HCT116 (cell line): ENCODE measurements around the gene CAMK2D. TPM values are rescaled to one million over a fixed set of nuclear protein-coding genes. Genes with fewer than 3 reads are reported as not detected.

ENCODE experiments used
- ATAC-seq: fragments of 200-7000 bp; cut with Tn5 transposase; 2 replicates; pipeline ENCODE4 v1.9.1; 2020; ENCODE audit warnings: mild to moderate bottlenecking, moderate library complexity
- BruUV-seq: library from RNA; stranded (reverse); fragments of 400-500 nt; replicated peaks from 2 replicates; lab custom pipeline; 2021; lab: Mats Ljungman, UMichigan
- CTCF ChIA-PET: fragments of 300-600 bp; sonication (Branson Sonifier 250); formaldehyde crosslinking; loops from one replicate; lab custom pipeline; 2021; ENCODE audit warnings: antibody characterized with exemption; lab: Charles Lee
- POLR2A ChIA-PET: fragments of 300-600, 350-600 bp; sonication (Branson Sonifier 250); formaldehyde crosslinking; loops from one replicate; lab custom pipeline; 2021; ENCODE audit warnings: antibody characterized with exemption; lab: Charles Lee
- RAD21 ChIA-PET, 2 experiments: fragments of 300-600 bp; sonication (Branson Sonifier 250); formaldehyde crosslinking; loops; one replicate each; lab custom pipeline; 2023; ENCODE audit warnings: low total read pairs in 2 of 2; ENCODE audit not compliant: uncharacterized antibody in 2 of 2, unreplicated experiment in 2 of 2, low non-redundant PET in 1 of 2; lab: Charles Lee
- DNase-seq: peaks from one replicate; pipeline ENCODE4 v3.0.0-alpha.2; 2010; ENCODE audit warnings: low read depth, low spot score
- H2AFZ ChIP-seq: fragments of 200-600 bp; shearing (Covaris generic), sonication (generic); 2 replicates; pipeline ENCODE4 v1.6.1; 2017; ENCODE audit warnings: low read depth, mixed run types, mixed read lengths, antibody characterized with exemption, low read length; ENCODE audit not compliant: poor library complexity, severe bottlenecking
- H3K27ac ChIP-seq: 2 replicates; pipeline ENCODE4 v1.5.1; 2012; ENCODE audit warnings: low read depth, low read length
- H3K27me3 ChIP-seq: fragments of 200-600 bp; sonication (generic); 2 replicates; pipeline ENCODE4 v1.6.1; 2016; ENCODE audit warnings: mixed run types, low read length, mixed read lengths; ENCODE audit not compliant: insufficient read depth
- H3K36me3 ChIP-seq, 2 experiments: fragments of 200-500 bp in 1 of 2; fragments of 200-600 bp in 1 of 2; sonication (Bioruptor generic) in 1 of 2; sonication (generic) in 1 of 2; 2 replicates each; pipeline versions ENCODE4 v1.5.1 to v1.6.1; 2014 to 2016; ENCODE audit warnings: low read length in 2 of 2, inconsistent platforms in 1 of 2, mixed read lengths in 1 of 2, mixed run types in 1 of 2; ENCODE audit not compliant: insufficient read depth in 2 of 2, control insufficient read depth in 1 of 2
- H3K4me1 ChIP-seq, 2 experiments: fragments of 200-600 bp in 1 of 2; sonication (generic) in 1 of 2; 2 replicates each; pipeline versions ENCODE4 v1.5.1 to v1.6.1; 2012 to 2017; ENCODE audit warnings: low read length in 2 of 2, inconsistent platforms in 1 of 2, mild to moderate bottlenecking in 1 of 2, mixed read lengths in 1 of 2, mixed run types in 1 of 2, moderate library complexity in 1 of 2; ENCODE audit not compliant: insufficient read depth in 2 of 2, control insufficient read depth in 1 of 2
- H3K4me2 ChIP-seq: fragments of 200-600 bp; sonication (generic); 2 replicates; pipeline ENCODE4 v1.6.1; 2017; ENCODE audit warnings: mixed run types, low read length, mixed read lengths
- H3K4me3 ChIP-seq, 2 experiments: fragments of 200-600 bp in 1 of 2; sonication (generic) in 1 of 2; replicated peaks in 1 of 2; 2 replicates each; pipeline ENCODE4 v1.5.1; 2011 to 2016; ENCODE audit warnings: low read length in 2 of 2, control low read depth in 1 of 2, low read depth in 1 of 2, mild to moderate bottlenecking in 1 of 2, mixed read lengths in 1 of 2, mixed run types in 1 of 2
- H3K79me2 ChIP-seq: fragments of 200-600 bp; sonication (generic); 2 replicates; pipeline ENCODE4 v1.6.1; 2017; ENCODE audit warnings: mild to moderate bottlenecking, mixed run types, low read length, moderate library complexity, mixed read lengths; ENCODE audit not compliant: insufficient read depth
- H3K9ac ChIP-seq: fragments of 200-600 bp; sonication (generic); 2 replicates; pipeline ENCODE4 v1.6.1; 2016; ENCODE audit warnings: low read length, mixed read lengths
- H3K9me2 ChIP-seq: fragments of 200-600 bp; sonication (generic), shearing (Covaris generic); 2 replicates; pipeline ENCODE4 v1.6.1; 2017; ENCODE audit warnings: mixed run types, mild to moderate bottlenecking, moderate library complexity; ENCODE audit not compliant: insufficient read depth
- H3K9me3 ChIP-seq, 2 experiments: fragments of 200-500 bp in 1 of 2; fragments of 200-600 bp in 1 of 2; sonication (Bioruptor generic) in 1 of 2; sonication (generic) in 1 of 2; 2 replicates each; pipeline ENCODE4 v1.6.1; 2014 to 2017; ENCODE audit warnings: low read length in 2 of 2, mixed read lengths in 2 of 2, inconsistent platforms in 1 of 2, low read depth in 1 of 2, mild to moderate bottlenecking in 1 of 2, mixed run types in 1 of 2, moderate library complexity in 1 of 2; ENCODE audit not compliant: control insufficient read depth in 1 of 2, insufficient read depth in 1 of 2
- H4K20me1 ChIP-seq: fragments of 200-600 bp; sonication (generic), shearing (Covaris generic); 2 replicates; pipeline ENCODE4 v1.6.1; 2017; ENCODE audit warnings: mixed run types, mild to moderate bottlenecking, moderate library complexity; ENCODE audit not compliant: insufficient read depth
- CEBPB ChIP-seq: IDR thresholded peaks from 2 replicates; pipeline ENCODE4 v1.6.1; 2012; ENCODE audit warnings: low read depth
- EGR1 ChIP-seq: IDR thresholded peaks from 2 replicates; pipeline ENCODE4 v1.6.1; 2012; ENCODE audit warnings: low read depth
- ELF1 ChIP-seq: IDR thresholded peaks from 2 replicates; pipeline ENCODE4 v1.6.1; 2012; ENCODE audit warnings: low read depth, borderline replicate concordance
- JUND ChIP-seq: IDR thresholded peaks from 2 replicates; pipeline ENCODE4 v1.6.1; 2012
- POLR2A ChIP-seq: IDR thresholded peaks from 2 replicates; pipeline ENCODE4 v1.7.0; 2011; ENCODE audit warnings: borderline replicate concordance; ENCODE audit not compliant: insufficient read depth, insufficient read length; ENCODE audit errors: extremely low read depth
- POLR2AphosphoS5 ChIP-seq: IDR thresholded peaks from 2 replicates; pipeline ENCODE4 v1.6.1; 2011; ENCODE audit warnings: mild to moderate bottlenecking, low read depth, low read length, moderate library complexity
- RAD21 ChIP-seq: IDR thresholded peaks from 2 replicates; pipeline ENCODE4 v1.6.1; 2012; ENCODE audit warnings: low read depth, mild to moderate bottlenecking
- SIN3A ChIP-seq: IDR thresholded peaks from 2 replicates; pipeline ENCODE4 v1.6.1; 2012; ENCODE audit warnings: low read depth
- SP1 ChIP-seq: IDR thresholded peaks from 2 replicates; pipeline ENCODE4 v1.6.1; 2012; ENCODE audit warnings: low read depth
- TCF7L2 ChIP-seq: IDR thresholded peaks from 2 replicates; pipeline ENCODE4 v1.7.0; 2011; ENCODE audit warnings: borderline replicate concordance, inconsistent platforms; ENCODE audit not compliant: insufficient read depth, insufficient read length; ENCODE audit errors: extremely low read depth
- YY1 ChIP-seq: IDR thresholded peaks from 2 replicates; pipeline ENCODE4 v1.6.1; 2011; ENCODE audit warnings: low read length, low read depth, moderate library complexity, mild to moderate bottlenecking; ENCODE audit not compliant: insufficient replicate concordance; ENCODE audit errors: extremely low read depth
- ZNF274 ChIP-seq: fragments of 200-500 bp; sonication (Bioruptor generic); IDR thresholded peaks from 2 replicates; pipeline ENCODE4 v1.6.1; 2014; ENCODE audit warnings: mild to moderate bottlenecking, low read depth, low read length, inconsistent platforms
- intact Hi-C: fragments of 100-400 bp; cut with micrococcal nuclease; formaldehyde crosslinking; loops from 2 replicates; pipeline ENCODE4 v1.10.0; 2022
- total RNA-seq: library from RNA; stranded (reverse); gene quantifications from one replicate; pipeline ENCODE4 v1.2.1, GENCODE V29; 2021; ENCODE audit not compliant: unreplicated experiment
- TF ChIP-seq, protein P1 (sequence below): IDR thresholded peaks from 2 replicates; pipeline ENCODE4 v1.6.1; 2011; ENCODE audit warnings: mild to moderate bottlenecking, low read length, moderate library complexity; ENCODE audit not compliant: insufficient replicate concordance; ENCODE audit errors: extremely low read depth

Gene CAMK2D
- total RNA-seq, 1 experiment from 2014 or later, result 67.0 TPM

DNA sequence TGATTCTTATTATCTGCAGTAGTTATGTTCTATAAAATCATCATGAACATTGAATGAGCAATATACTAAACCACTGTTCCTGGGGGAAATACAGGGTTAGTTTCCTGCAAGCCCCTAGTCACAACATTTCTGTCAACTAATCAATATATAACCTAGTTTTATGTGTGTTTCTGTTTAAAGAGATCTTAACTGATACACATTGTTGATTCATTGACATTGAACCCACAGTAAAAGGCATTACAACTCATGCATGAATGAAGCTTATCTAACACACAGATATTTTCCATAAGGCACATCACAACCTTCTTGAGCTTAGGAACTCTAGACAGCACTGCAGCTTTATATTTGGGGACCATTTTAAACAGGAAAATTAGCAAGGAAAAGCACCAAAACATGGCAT is 134.2 kb downstream of the CAMK2D start:
- ChIA-PET CTCF (no interaction called here), POLR2A (no interaction called here), RAD21 (no interaction called here)
- H3K27ac ChIP-seq, result no peak overlapping the region
- H4K20me1 ChIP-seq, result no peaks in the 10 kb centered on the region
- no peaks in the 10 kb centered on the region for H3K36me3 ChIP-seq
- ATAC-seq (no peak), DNase-seq (no peak)
- intact Hi-C loops, result no loop called here
- H3K79me2 ChIP-seq, result no peaks in the 10 kb centered on the region
- TF ChIP-seq, protein P1, sequence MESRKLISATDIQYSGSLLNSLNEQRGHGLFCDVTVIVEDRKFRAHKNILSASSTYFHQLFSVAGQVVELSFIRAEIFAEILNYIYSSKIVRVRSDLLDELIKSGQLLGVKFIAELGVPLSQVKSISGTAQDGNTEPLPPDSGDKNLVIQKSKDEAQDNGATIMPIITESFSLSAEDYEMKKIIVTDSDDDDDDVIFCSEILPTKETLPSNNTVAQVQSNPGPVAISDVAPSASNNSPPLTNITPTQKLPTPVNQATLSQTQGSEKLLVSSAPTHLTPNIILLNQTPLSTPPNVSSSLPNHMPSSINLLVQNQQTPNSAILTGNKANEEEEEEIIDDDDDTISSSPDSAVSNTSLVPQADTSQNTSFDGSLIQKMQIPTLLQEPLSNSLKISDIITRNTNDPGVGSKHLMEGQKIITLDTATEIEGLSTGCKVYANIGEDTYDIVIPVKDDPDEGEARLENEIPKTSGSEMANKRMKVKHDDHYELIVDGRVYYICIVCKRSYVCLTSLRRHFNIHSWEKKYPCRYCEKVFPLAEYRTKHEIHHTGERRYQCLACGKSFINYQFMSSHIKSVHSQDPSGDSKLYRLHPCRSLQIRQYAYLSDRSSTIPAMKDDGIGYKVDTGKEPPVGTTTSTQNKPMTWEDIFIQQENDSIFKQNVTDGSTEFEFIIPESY, result no peak
- TF ChIP-seq POLR2AphosphoS5 (no peak), EGR1 (no peak), JUND (no peak), RAD21 (no peak), POLR2A (no peak), SIN3A (no peak), SP1 (no peak), ELF1 (no peak), ZNF274 (no peak), YY1 (no peak), CEBPB (no peak), TCF7L2 (no peak)
- H3K9me2 ChIP-seq, result no peaks in the 10 kb centered on the region
- H3K4me3 ChIP-seq, result no peak overlapping the region
- no peak overlapping the region for H3K9ac ChIP-seq
- no peak overlapping the region for H2AFZ ChIP-seq
- H3K27me3 ChIP-seq, result no peaks in the 10 kb centered on the region
- BruUV-seq, result no TSS peak
- H3K4me1 ChIP-seq, result peaks cover 0 to 3% of the 10 kb centered on the region in 2 experiments; a peak in 1 of 4 replicates
- H3K9me3 ChIP-seq, result no peaks in the 10 kb centered on the region
- no peak overlapping the region for H3K4me2 ChIP-seq
